Stimulated activated CD4-positive, alpha-beta T cell treated with anti-CD3 and anti-CD28 coated beads, Interleukin-4, amount 100 ng/mL, for 1 hour (primary cell): ENCODE results near the gene CHPT1.
A peak's percentile ranks its signal among the peaks of the same experiment; 100 is the strongest.

Experiments
- DNase-seq: peaks from one replicate; pipeline ENCODE4 v3.0.0-alpha.2; 2020

Gene CHPT1

GRCh38 chr12:101768781-101769180 is 71.3 kb downstream of the CHPT1 start:
- no peak for DNase-seq

GRCh38 chr12:101769865-101770264 is 72.4 kb downstream of the CHPT1 start:
- no peak for DNase-seq

GRCh38 chr12:101772012-101772775 is 74.8 kb downstream of the CHPT1 start:
- no peak for DNase-seq

- peak; percentile 59 for DNase-seq
Observed at GRCh38 chr12:101773650-101774162, 76.3 kb downstream of the CHPT1 start.

- DNase-seq, result no peak
Observed at GRCh38 chr12:101775816-101776215, 78.4 kb downstream of the CHPT1 start.

- DNase-seq, result no peak
Observed at GRCh38 chr12:101777485-101777884, 80.0 kb downstream of the CHPT1 start.

GRCh38 chr12:101777978-101778377 is 80.5 kb downstream of the CHPT1 start:
- DNase-seq, result no peak
